Ishikawa (cell line): Measurements from ENCODE around the gene SPEF2.

Source experiments
- CEBPB ChIP-seq: IDR thresholded peaks from 2 replicates; pipeline ENCODE4 v1.6.1; 2012
- CREB1 ChIP-seq: IDR thresholded peaks from 2 replicates; pipeline ENCODE4 v1.6.1; 2012; ENCODE audit warnings: low read depth
- EGR1 ChIP-seq: IDR thresholded peaks from 2 replicates; pipeline ENCODE4 v1.6.1; 2012
- EP300 ChIP-seq: IDR thresholded peaks from 2 replicates; pipeline ENCODE4 v1.6.1; 2012; ENCODE audit warnings: borderline replicate concordance
- FOXM1 ChIP-seq: IDR thresholded peaks from 2 replicates; pipeline ENCODE4 v1.6.1; 2012; ENCODE audit warnings: low read depth, borderline replicate concordance
- NFIC ChIP-seq: IDR thresholded peaks from 2 replicates; pipeline ENCODE4 v1.6.1; 2012
- RAD21 ChIP-seq: IDR thresholded peaks from 2 replicates; pipeline ENCODE4 v1.6.1; 2012; ENCODE audit warnings: low read depth
- TAF1 ChIP-seq: IDR thresholded peaks from 2 replicates; pipeline ENCODE4 v1.6.1; 2012; ENCODE audit warnings: low read depth, mild to moderate bottlenecking
- TCF12 ChIP-seq: IDR thresholded peaks from 2 replicates; pipeline ENCODE4 v1.6.1; 2012; ENCODE audit warnings: low read depth
- TEAD4 ChIP-seq: IDR thresholded peaks from 2 replicates; pipeline ENCODE4 v1.6.1; 2012
- YY1 ChIP-seq: IDR thresholded peaks from 2 replicates; pipeline ENCODE4 v1.6.1; 2012; ENCODE audit warnings: low read depth
- ZBTB7A ChIP-seq: IDR thresholded peaks from 2 replicates; pipeline ENCODE4 v1.6.1; 2012; ENCODE audit warnings: low read depth
- TF ChIP-seq, protein P1 (sequence below): IDR thresholded peaks from 2 replicates; pipeline ENCODE4 v1.6.1; 2012; ENCODE audit warnings: low read depth, mild to moderate bottlenecking
- TF ChIP-seq, protein P2 (sequence below): IDR thresholded peaks from 2 replicates; pipeline ENCODE4 v1.6.1; 2012
- TF ChIP-seq, protein P3 (sequence below): IDR thresholded peaks from 2 replicates; pipeline ENCODE4 v1.6.1; 2012

The SPEF2 gene

DNA sequence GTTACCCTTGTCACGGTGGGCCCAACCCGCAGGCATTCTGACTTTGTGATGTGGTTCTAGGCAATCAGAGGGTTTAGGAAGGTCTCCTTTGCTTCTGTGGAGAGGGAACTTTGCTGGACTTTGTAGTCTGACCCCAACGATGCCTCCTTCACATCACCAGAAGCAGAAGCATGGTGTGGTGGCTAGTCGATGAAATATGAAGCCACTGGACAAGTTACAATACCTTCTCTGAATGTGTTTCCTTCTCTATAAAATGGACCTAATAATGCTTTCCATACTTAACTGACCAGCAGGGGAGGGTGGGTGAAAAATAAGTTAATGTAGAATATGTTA is 607 bp downstream of the SPEF2 start:
- TF ChIP-seq CREB1 (no peak), ZBTB7A (no peak), TEAD4 (no peak), EGR1 (no peak), RAD21 (no peak), EP300 (no peak)

DNA sequence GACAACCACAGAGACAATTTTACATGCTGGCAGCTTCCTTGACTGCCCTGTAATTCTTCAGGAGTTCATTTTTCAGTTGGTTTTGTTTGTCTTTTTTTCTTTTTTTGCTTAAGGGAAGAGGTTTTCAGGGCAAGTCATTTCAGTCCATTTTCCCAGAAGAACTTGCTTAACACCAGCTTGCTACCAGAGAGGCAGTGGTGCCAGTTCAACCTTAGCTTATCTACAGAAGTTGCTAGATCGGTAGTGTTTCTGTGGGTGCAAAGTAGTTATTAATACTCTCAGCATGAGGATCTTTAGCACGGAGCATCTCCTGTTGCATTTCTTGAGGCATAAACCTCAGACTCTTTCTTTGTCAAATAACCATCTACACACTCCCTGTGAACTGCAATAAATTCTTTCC is 1.1 kb downstream of the SPEF2 start:
- no peak for TF ChIP-seq TEAD4
- TF ChIP-seq CEBPB, result no peak
- no peak for TF ChIP-seq EP300
- no peak for TF ChIP-seq YY1
- TF ChIP-seq RAD21, result no peak
- TF ChIP-seq EGR1, result no peak
- TF ChIP-seq, protein P1, sequence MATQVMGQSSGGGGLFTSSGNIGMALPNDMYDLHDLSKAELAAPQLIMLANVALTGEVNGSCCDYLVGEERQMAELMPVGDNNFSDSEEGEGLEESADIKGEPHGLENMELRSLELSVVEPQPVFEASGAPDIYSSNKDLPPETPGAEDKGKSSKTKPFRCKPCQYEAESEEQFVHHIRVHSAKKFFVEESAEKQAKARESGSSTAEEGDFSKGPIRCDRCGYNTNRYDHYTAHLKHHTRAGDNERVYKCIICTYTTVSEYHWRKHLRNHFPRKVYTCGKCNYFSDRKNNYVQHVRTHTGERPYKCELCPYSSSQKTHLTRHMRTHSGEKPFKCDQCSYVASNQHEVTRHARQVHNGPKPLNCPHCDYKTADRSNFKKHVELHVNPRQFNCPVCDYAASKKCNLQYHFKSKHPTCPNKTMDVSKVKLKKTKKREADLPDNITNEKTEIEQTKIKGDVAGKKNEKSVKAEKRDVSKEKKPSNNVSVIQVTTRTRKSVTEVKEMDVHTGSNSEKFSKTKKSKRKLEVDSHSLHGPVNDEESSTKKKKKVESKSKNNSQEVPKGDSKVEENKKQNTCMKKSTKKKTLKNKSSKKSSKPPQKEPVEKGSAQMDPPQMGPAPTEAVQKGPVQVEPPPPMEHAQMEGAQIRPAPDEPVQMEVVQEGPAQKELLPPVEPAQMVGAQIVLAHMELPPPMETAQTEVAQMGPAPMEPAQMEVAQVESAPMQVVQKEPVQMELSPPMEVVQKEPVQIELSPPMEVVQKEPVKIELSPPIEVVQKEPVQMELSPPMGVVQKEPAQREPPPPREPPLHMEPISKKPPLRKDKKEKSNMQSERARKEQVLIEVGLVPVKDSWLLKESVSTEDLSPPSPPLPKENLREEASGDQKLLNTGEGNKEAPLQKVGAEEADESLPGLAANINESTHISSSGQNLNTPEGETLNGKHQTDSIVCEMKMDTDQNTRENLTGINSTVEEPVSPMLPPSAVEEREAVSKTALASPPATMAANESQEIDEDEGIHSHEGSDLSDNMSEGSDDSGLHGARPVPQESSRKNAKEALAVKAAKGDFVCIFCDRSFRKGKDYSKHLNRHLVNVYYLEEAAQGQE, result no peak
- TF ChIP-seq NFIC, result no peak
- TF ChIP-seq TCF12, result no peak
- TF ChIP-seq, protein P2, sequence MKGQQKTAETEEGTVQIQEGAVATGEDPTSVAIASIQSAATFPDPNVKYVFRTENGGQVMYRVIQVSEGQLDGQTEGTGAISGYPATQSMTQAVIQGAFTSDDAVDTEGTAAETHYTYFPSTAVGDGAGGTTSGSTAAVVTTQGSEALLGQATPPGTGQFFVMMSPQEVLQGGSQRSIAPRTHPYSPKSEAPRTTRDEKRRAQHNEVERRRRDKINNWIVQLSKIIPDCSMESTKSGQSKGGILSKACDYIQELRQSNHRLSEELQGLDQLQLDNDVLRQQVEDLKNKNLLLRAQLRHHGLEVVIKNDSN, result no peak
- TF ChIP-seq ZBTB7A, result no peak
- no peak for TF ChIP-seq CREB1
- no peak for TF ChIP-seq TAF1
- TF ChIP-seq FOXM1, result no peak
- TF ChIP-seq, protein P3, sequence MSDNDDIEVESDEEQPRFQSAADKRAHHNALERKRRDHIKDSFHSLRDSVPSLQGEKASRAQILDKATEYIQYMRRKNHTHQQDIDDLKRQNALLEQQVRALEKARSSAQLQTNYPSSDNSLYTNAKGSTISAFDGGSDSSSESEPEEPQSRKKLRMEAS, result no peak

DNA sequence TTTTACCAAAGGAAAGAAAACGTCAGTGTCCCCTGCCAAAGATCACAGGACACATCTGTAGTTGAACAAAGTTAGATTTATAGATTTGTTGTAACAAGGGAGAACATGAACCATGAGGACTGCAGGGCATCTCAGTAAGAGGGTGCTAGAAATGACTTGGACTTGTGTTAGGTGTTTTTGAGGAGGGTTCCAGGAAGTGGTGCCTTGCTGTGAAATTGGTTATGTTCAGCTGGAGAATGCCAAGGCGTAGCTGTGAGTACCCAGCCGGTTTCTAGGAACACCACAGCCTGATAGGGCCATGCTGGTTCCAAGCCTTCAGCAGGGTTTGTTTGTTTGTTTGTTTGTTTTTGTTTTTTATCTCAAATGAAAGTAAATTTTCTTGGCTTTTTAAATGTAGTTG is 5.3 kb downstream of the SPEF2 start:
- TF ChIP-seq ZBTB7A (no peak), EP300 (no peak), CREB1 (no peak), EGR1 (no peak), RAD21 (no peak), CEBPB (no peak), TCF12 (no peak), TAF1 (no peak), TEAD4 (no peak), YY1 (no peak), FOXM1 (no peak), NFIC (no peak)
- TF ChIP-seq, protein P2, result no peak
- TF ChIP-seq, protein P1, result no peak

DNA sequence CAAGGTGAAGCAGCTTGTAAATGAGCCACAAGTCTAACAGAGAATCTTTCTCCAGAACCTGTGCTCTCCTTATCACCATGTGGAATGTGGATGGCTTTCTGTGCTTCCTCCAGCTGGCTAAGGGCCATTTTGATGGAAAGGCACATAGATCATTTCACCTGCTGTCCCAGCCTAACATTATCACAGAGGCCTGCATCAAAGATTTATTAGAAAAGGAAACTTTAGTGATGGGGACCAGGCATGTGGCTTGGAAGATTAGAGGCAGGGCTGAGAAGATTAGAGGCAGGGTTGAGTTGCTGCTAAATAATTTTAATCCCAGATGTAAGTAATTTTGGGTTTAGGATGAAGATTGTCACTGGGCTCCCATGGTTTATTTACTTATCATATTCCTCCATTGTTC is 6.3 kb downstream of the SPEF2 start:
- TF ChIP-seq CEBPB (no peak), CREB1 (no peak), TAF1 (no peak), TEAD4 (no peak), NFIC (no peak), TCF12 (no peak), EP300 (no peak), RAD21 (no peak)
- TF ChIP-seq, protein P1, result no peak
- TF ChIP-seq, protein P3, result no peak

DNA sequence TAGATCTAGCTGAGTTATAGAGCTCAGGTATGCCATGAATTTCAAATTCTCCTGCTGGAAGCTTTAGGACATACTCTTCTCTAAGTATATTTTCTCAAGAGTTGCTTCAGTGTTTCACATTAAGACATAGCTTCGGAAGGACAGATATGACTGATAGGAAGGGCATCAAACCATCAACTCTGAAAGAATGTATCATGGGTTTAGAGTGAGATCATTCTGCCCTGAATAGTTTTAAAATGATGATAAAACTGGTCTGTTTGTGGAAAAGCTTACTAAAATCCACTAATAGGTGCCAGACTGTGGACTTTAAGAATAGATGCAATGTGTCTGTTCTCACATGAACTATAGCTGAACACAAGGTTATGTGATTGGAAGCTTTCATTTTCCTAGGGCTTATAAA is 8.4 kb downstream of the SPEF2 start:
- TF ChIP-seq, protein P1, result no peak
- TF ChIP-seq, protein P3, result no peak
- TF ChIP-seq YY1, result no peak
- no peak for TF ChIP-seq CREB1
- no peak for TF ChIP-seq TCF12
- no peak for TF ChIP-seq NFIC
- TF ChIP-seq CEBPB, result no peak
- TF ChIP-seq ZBTB7A, result no peak
- TF ChIP-seq RAD21, result no peak
- no peak for TF ChIP-seq TEAD4
- no peak for TF ChIP-seq TAF1
- TF ChIP-seq FOXM1, result no peak
- TF ChIP-seq, protein P2, result no peak
- no peak for TF ChIP-seq EGR1
- TF ChIP-seq EP300, result no peak
